ENCODE measurements around the gene TOPORS.

Gene TOPORS

GRCh38 chr9:32500768-32501167 lies 51.6 kb downstream of the TOPORS start:
- Histone ChIP-seq H3K27me3 (ENCODE audit: control insufficient read depth in 1 of 2, insufficient read depth in 1 of 2, low read length in 2 of 2) (no peaks in the 10 kb centered on the region), H3K4me1 (ENCODE audit: control insufficient read depth, insufficient read depth, low read depth, low read length) (peaks cover 2% of the 10 kb centered on the region), H3K4me2 (ENCODE audit: low read length, poor library complexity, severe bottlenecking) (no peak overlapping the region), H3K79me1 (replicated peaks; ENCODE audit: low read length, poor library complexity, severe bottlenecking) (peaks cover 21% of the 10 kb centered on the region), H4K91ac (ENCODE audit: low read length) (no peak overlapping the region), H2BK15ac (ENCODE audit: low read depth, poor library complexity, severe bottlenecking) (no peak overlapping the region), H3K14ac (ENCODE audit: low read length in 2 of 2) (no peak overlapping the region), H2BK12ac (ENCODE audit: low read length in 2 of 2) (no peak overlapping the region), H3K9me3 (ENCODE audit: control insufficient read depth, low read length) (no peaks in the 10 kb centered on the region), H3K27ac (ENCODE audit: low read length, poor library complexity, severe bottlenecking) (peak overlapping the region; percentile 94), H3K4me3 (ENCODE audit: insufficient read depth in 1 of 2, low read depth in 1 of 2, low read length in 2 of 2) (no peak overlapping the region), H2AFZ (ENCODE audit: low read depth, low read length) (no peak overlapping the region), H3K4ac (ENCODE audit: low read depth in 1 of 2, low read length in 2 of 2) (no peak overlapping the region), H4K8ac (ENCODE audit: low read length) (no peak overlapping the region), H3K23ac (ENCODE audit: low read length in 2 of 2) (no peak overlapping the region), H3K18ac (ENCODE audit: low read depth in 1 of 2, low read length in 2 of 2) (no peak overlapping the region), H3K9ac (ENCODE audit: low read length) (peak overlapping the region; percentile 44), H2BK120ac (ENCODE audit: low read depth, low read length) (no peak overlapping the region), H2AK5ac (ENCODE audit: low read length, severe bottlenecking) (peak overlapping the region; percentile 15), H3K36me3 (ENCODE audit: control insufficient read depth in 1 of 2, insufficient read depth in 2 of 2, low read depth in 1 of 2, low read length in 2 of 2) (peaks cover 16 to 50% of the 10 kb centered on the region in 2 experiments), H2BK5ac (ENCODE audit: low read depth, low read length, poor library complexity, severe bottlenecking) (peak overlapping the region; percentile 39)
- DNase-seq = peak; percentile 63
- WGBS = 78% methylated on average over 1 of the region's 2 CpGs

GRCh38 chr9:32497921-32498320 lies 54.5 kb downstream of the TOPORS start:
- Histone ChIP-seq H3K4me1 (ENCODE audit: control insufficient read depth, insufficient read depth, low read depth, low read length) (peaks cover 2% of the 10 kb centered on the region), H2BK5ac (ENCODE audit: low read depth, low read length, poor library complexity, severe bottlenecking) (no peak overlapping the region), H3K9me3 (ENCODE audit: control insufficient read depth, low read length) (no peaks in the 10 kb centered on the region), H3K18ac (ENCODE audit: low read depth in 1 of 2, low read length in 2 of 2) (no peak overlapping the region), H3K4ac (ENCODE audit: low read depth in 1 of 2, low read length in 2 of 2) (no peak overlapping the region), H3K9ac (ENCODE audit: low read length) (no peak overlapping the region), H4K8ac (ENCODE audit: low read length) (no peak overlapping the region), H4K91ac (ENCODE audit: low read length) (no peak overlapping the region), H3K36me3 (ENCODE audit: control insufficient read depth in 1 of 2, insufficient read depth in 2 of 2, low read depth in 1 of 2, low read length in 2 of 2) (peaks cover 12 to 62% of the 10 kb centered on the region in 2 experiments), H3K4me2 (ENCODE audit: low read length, poor library complexity, severe bottlenecking) (no peak overlapping the region), H2BK12ac (ENCODE audit: low read length in 2 of 2) (no peak overlapping the region), H2BK120ac (ENCODE audit: low read depth, low read length) (no peak overlapping the region), H2AFZ (ENCODE audit: low read depth, low read length) (no peak overlapping the region), H3K27ac (ENCODE audit: low read length, poor library complexity, severe bottlenecking) (no peak overlapping the region), H3K79me1 (replicated peaks; ENCODE audit: low read length, poor library complexity, severe bottlenecking) (peaks cover 12% of the 10 kb centered on the region), H2BK15ac (ENCODE audit: low read depth, poor library complexity, severe bottlenecking) (no peak overlapping the region), H3K23ac (ENCODE audit: low read length in 2 of 2) (no peak overlapping the region), H3K14ac (ENCODE audit: low read length in 2 of 2) (no peak overlapping the region), H3K4me3 (ENCODE audit: insufficient read depth in 1 of 2, low read depth in 1 of 2, low read length in 2 of 2) (no peak overlapping the region), H3K27me3 (ENCODE audit: control insufficient read depth in 1 of 2, insufficient read depth in 1 of 2, low read length in 2 of 2) (no peaks in the 10 kb centered on the region), H2AK5ac (ENCODE audit: low read length, severe bottlenecking) (no peak overlapping the region)
- DNase-seq = no peak

GRCh38 chr9:32490601-32491000 lies 61.8 kb downstream of the TOPORS start:
- no peak overlapping the region for H3K14ac ChIP-seq (ENCODE audit: low read length in 2 of 2)
- no peak overlapping the region for H3K18ac ChIP-seq (ENCODE audit: low read depth in 1 of 2, low read length in 2 of 2)
- 96% methylated on average over 3 of the region's 3 CpGs for WGBS
- no peak overlapping the region for H4K8ac ChIP-seq (ENCODE audit: low read length)
- no peak for DNase-seq
- no peaks in the 10 kb centered on the region for H3K4me1 ChIP-seq (ENCODE audit: control insufficient read depth, insufficient read depth, low read depth, low read length)
- H2AK5ac ChIP-seq (ENCODE audit: low read length, severe bottlenecking) = no peak overlapping the region
- H2AFZ ChIP-seq (ENCODE audit: low read depth, low read length) = no peak overlapping the region
- no peak overlapping the region for H3K9ac ChIP-seq (ENCODE audit: low read length)
- H2BK5ac ChIP-seq (ENCODE audit: low read depth, low read length, poor library complexity, severe bottlenecking) = no peak overlapping the region
- no peak overlapping the region for H2BK15ac ChIP-seq (ENCODE audit: low read depth, poor library complexity, severe bottlenecking)
- peaks cover 13% of the 10 kb centered on the region for H3K79me1 ChIP-seq (replicated peaks; ENCODE audit: low read length, poor library complexity, severe bottlenecking)
- H3K27ac ChIP-seq (ENCODE audit: low read length, poor library complexity, severe bottlenecking) = no peak overlapping the region
- H2BK12ac ChIP-seq (ENCODE audit: low read length in 2 of 2) = no peak overlapping the region
- no peak overlapping the region for H3K4me2 ChIP-seq (ENCODE audit: low read length, poor library complexity, severe bottlenecking)
- H3K36me3 ChIP-seq (ENCODE audit: control insufficient read depth in 1 of 2, insufficient read depth in 2 of 2, low read depth in 1 of 2, low read length in 2 of 2) = peaks cover 8 to 89% of the 10 kb centered on the region in 2 experiments
- H3K4ac ChIP-seq (ENCODE audit: low read depth in 1 of 2, low read length in 2 of 2) = no peak overlapping the region
- no peaks in the 10 kb centered on the region for H3K9me3 ChIP-seq (ENCODE audit: control insufficient read depth, low read length)
- H3K23ac ChIP-seq (ENCODE audit: low read length in 2 of 2) = no peak overlapping the region
- no peak overlapping the region for H3K4me3 ChIP-seq (ENCODE audit: insufficient read depth in 1 of 2, low read depth in 1 of 2, low read length in 2 of 2)
- no peak overlapping the region for H4K91ac ChIP-seq (ENCODE audit: low read length)
- no peaks in the 10 kb centered on the region for H3K27me3 ChIP-seq (ENCODE audit: control insufficient read depth in 1 of 2, insufficient read depth in 1 of 2, low read length in 2 of 2)
- no peak overlapping the region for H2BK120ac ChIP-seq (ENCODE audit: low read depth, low read length)

Measured in mesenchymal stem cell (in vitro differentiated cells and primary cell).